GM06990 (cell line): ENCODE results near the gene OGDH.
"Not testable (repeated sequence)": the region's sequence is repeated elsewhere in the genome, so short reads cannot be mapped to it uniquely, and the experiment has no call there.

Experiments used
- DNase-seq: peaks from one replicate; pipeline ENCODE4 v3.0.0-alpha.2; 2011; ENCODE audit not compliant: insufficient read length; ENCODE audit errors: extremely low read depth
- H3K27me3 ChIP-seq: replicated peaks from 2 replicates; pipeline ENCODE4 v1.6.0; 2011; ENCODE audit warnings: low read length; ENCODE audit not compliant: control insufficient read depth, insufficient read depth
- H3K36me3 ChIP-seq: 2 replicates; pipeline ENCODE4 v1.5.1; 2011; ENCODE audit warnings: low read length; ENCODE audit not compliant: control insufficient read depth, insufficient read depth
- H3K4me3 ChIP-seq: replicated peaks from 2 replicates; pipeline ENCODE4 v1.5.1; 2011; ENCODE audit warnings: low read depth, mild to moderate bottlenecking, control low read depth, low read length
- CTCF ChIP-seq: IDR thresholded peaks from 2 replicates; pipeline ENCODE4 v1.5.1; 2011; ENCODE audit warnings: low read length, control low read depth, mild to moderate bottlenecking, inconsistent platforms; ENCODE audit not compliant: insufficient read depth, poor library complexity, severe bottlenecking

OGDH gene

GRCh38 chr7:44606341-44607140 is at the start of gene OGDH:
Gene OGDH, plus strand, starts transcription at chr7:44606627. Its CDS starts 17,717 bp downstream, at chr7:44624344.
- DNase-seq = peak; percentile 99
- peak within 1 kb of the TSS; percentile 99 for H3K4me3 ChIP-seq
- no peak for TF ChIP-seq CTCF
- no peaks in the 10 kb centered on the region for H3K27me3 ChIP-seq
- H3K36me3 ChIP-seq = no peaks in the 10 kb centered on the region

- no peak for DNase-seq
- TF ChIP-seq CTCF = no peak
- H3K36me3 ChIP-seq = no peaks in the 10 kb centered on the region
- H3K4me3 ChIP-seq = no peak overlapping the region
- no peaks in the 10 kb centered on the region for H3K27me3 ChIP-seq
Observed at GRCh38 chr7:44557485-44557884, 48.9 kb upstream of the OGDH start.

GRCh38 chr7:44559485-44559884 is 46.9 kb upstream of the OGDH start:
- no peak for TF ChIP-seq CTCF
- Histone ChIP-seq H3K36me3 (peaks cover 4% of the 10 kb centered on the region), H3K27me3 (no peaks in the 10 kb centered on the region), H3K4me3 (no peak overlapping the region)
- DNase-seq = no peak

DNA sequence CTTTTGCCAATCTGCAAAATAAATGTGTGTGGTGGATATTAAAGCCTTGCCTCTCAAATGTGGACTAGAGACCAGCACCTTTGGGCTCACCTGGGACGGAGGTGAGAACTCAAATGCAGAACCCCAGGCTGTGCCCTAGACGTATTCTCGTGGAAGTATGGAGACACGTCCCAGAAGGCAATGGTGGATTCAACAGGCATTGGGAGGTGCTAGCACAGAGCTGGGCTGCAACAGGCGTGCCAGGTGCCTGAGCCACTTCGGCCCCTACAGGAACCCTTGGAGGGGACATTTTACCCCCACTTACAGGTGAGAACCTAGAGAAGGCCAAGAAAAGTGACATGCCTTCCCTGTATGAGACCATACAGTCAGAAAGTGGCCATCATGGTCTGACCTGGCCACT is 44.9 kb upstream of the OGDH start:
- Histone ChIP-seq H3K4me3 (no peak overlapping the region), H3K27me3 (no peaks in the 10 kb centered on the region), H3K36me3 (peaks cover 16% of the 10 kb centered on the region)
- no peak for DNase-seq
- TF ChIP-seq CTCF = no peak

GRCh38 chr7:44561962-44562621 is 44.3 kb upstream of the OGDH start:
- H3K27me3 ChIP-seq = no peaks in the 10 kb centered on the region
- H3K36me3 ChIP-seq = peaks cover 21% of the 10 kb centered on the region
- DNase-seq = no peak
- H3K4me3 ChIP-seq = no peak overlapping the region
- no peak for TF ChIP-seq CTCF

GRCh38 chr7:44562622-44562962 is 43.8 kb upstream of the OGDH start:
- peaks cover 25% of the 10 kb centered on the region for H3K36me3 ChIP-seq
- DNase-seq, H3K4me3 ChIP-seq, H3K27me3 ChIP-seq: not testable (repeated sequence)
